OCI-LY1 (cell line): ENCODE measurements around the gene ZNF724.

ENCODE experiments used
- CTCF ChIP-seq: fragments of 200-600 bp; sonication (generic), shearing (Covaris generic); IDR thresholded peaks from 2 replicates; pipeline ENCODE4 v1.5.1; 2017; ENCODE audit warnings: mild to moderate bottlenecking, antibody characterized with exemption, low read length, moderate library complexity, mixed read lengths
- EZH2 ChIP-seq: fragments of 200-600 bp; sonication (generic), shearing (Covaris generic); IDR thresholded peaks from 2 replicates; pipeline ENCODE4 v1.8.0; 2017; ENCODE audit warnings: borderline replicate concordance, mixed run types, mild to moderate bottlenecking, antibody characterized with exemption, low read length, moderate library complexity, mixed read lengths

GRCh38 chr19:23255700-23256099 lies 5.5 kb upstream of the ZNF724 start:
- no peak for TF ChIP-seq CTCF
- no peak for TF ChIP-seq EZH2
